KG1 (cell line): Measurements from ENCODE around the gene SOX30.
"Not testable (repeated sequence)": the region's sequence is repeated elsewhere in the genome, so short reads cannot be mapped to it uniquely, and the experiment has no call there.

ENCODE experiments used
- DNase-seq: peaks from one replicate; lab custom pipeline; 2025; lab: John Stamatoyannopoulos, UW

The SOX30 gene

DNA sequence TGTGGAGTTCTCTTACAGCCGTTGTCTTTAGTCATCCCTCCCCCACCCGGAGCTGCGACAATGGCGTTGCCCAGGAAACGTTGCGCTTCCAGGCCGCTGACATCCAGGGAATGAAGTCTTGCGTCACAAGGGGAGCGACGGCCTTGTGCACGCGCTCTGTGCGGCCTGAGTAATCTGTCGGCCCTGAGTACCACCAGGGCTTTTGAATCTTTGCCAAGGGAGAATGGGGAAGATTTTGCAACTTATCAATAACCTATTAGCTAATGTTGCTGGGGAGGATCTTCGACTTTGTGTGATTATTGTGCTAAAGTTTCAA, at the start of gene SOX30:
Gene SOX30, minus strand, starts transcription at position 62 of the 316 bp plus-strand sequence. CDS start 360 bp downstream, outside the sequence.
- no peak for DNase-seq

DNA sequence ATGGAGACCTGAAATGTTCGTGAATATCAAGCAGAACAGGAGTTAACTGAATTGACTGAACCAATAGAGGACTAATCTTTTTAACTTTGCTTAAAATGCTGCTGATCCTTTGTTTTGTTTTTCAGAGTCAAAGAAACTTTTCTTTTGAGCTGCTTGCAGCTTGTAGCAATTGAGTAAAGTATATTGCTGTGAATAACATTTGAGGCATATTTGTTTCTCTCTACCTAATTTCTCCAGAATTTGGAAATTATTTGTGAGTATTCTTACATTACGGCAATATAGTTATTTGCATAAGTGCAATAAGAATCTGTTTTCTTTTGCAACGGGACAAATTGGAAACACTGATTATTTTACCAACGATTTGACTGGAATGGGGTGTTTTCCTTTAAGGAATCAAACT, 46.4 kb upstream of the SOX30 start:
- not testable (repeated sequence) for DNase-seq

DNA sequence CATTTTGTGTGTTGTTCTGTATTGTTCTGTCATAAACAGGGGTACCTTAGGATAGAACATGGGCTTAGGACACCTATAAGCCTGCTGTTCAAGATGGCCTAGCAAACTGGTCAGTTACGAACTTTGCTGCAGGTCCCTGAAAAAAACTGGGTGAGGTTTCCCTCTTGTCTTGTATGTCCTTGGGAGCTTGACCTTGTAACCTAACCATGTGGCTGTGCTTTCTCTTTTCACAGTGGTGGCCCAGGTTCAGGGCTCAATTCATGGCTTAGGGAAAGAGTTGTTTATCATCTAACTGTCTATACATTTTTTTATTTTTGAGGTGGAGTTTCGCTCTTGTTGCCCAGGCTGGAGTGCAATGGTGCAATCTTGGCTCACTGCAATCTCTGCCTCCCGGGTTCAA, 43.9 kb upstream of the SOX30 start:
- not testable (repeated sequence) for DNase-seq

DNA sequence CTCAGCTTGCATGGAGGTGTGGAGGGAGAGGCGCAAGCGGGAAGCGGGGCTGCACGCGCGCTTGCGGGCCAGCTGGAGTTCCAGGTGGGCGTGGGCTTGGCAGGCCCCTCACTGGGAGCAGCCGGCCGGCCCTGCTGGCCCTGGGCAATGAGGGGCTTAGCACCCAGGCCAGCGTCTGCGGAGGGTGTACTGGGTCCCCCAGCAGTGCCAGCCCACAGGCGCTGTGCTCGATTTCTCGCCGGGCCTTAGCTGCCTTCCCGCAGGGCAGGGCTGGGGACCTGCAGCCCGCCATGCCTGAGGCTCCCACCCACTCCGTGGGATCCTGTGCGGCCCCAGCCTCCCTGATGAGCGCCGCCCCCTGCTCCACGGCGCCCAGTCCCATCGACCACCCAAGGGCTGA, 41.6 kb upstream of the SOX30 start:
- not testable (repeated sequence) for DNase-seq

DNA sequence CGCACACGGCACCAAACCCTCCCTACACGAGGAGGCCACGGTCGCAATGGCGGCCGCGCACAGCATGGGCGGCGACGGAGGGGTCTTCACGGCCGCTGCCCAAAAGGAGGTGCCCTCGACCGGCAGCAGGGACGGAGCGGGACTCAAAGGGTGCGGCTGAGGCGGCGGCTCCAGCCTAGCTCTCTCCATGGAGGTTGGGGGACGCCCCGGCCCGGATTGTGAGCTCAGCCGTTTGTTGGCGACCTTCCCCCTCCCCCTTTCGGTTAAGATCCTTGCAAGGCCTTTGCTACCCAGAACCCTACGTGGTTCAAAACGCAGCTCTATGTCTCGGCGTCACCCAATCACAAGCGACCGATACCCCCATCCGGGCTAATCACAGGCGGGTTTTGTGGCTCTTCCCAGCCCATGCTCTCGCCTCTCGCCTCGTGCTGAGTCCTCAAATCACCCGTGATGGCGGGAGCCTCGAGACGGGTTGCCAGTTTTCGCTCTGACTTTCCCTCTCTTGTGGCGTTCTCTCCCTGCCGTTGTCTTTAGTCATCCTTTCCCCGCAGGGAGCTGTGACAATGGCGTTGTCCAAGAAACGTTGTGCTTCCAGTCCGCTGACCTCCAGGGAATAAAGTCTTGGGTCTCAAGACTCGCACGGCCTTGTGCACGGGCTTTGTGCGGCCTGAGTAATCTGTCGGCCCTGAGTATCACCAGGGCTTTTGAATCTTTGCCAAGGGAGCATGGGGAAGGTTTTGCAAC, 38.6 kb upstream of the SOX30 start:
- DNase-seq: no peak

DNA sequence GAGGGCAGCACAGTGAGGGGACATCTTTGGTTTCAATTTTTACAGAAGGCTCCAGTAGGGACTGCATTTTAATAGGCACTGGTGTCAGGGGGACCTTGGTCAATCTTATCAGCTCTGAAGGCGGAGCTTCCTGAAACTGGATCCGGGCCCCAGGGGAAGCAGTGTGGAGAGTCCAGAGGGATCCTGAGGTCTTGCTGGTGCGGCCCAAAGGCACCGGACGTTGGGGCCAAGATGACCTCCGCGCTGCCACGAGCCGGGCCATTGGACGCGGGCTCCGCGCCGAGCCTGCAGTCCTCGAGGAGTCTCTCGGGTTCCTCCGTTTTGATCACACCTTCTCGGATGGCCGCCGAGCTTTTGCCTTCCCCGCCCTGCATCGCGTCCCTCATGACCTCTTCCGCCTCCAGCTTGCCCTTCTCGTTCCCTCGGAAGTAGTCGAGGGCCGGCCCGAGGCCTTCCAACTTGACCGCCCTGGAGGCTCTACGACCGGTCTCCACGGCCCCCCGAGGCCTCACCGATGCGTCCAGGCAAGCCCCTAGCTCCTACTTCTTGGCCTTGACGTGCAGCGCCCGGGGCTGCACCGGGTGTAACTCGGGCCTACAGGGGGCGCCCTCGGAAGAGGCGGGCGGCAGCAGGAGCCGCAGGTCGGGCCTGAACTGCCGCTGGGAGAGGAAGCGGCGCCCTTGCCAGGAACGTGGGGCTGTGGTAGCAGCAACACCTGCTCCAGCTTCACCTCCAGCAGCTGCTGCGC, 37.9 kb upstream of the SOX30 start:
- no peak for DNase-seq

DNA sequence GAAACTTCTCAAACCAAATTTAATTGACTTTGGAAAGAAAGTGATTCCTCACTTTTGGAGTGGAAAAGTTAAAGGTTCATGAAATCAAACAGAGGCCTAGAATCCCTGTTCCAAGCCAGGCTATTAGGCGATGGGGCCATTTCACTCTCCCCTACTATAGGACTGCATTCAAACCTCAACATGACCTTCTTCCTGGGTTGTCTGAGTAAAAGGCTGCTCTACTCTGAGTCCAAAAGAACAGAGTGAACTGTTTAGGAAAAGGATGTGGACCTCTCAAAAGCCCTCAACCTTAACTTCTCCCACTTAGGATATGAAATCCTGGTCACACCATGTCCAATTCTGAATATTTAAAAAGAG, 34.9 kb upstream of the SOX30 start:
- DNase-seq: no peak

DNA sequence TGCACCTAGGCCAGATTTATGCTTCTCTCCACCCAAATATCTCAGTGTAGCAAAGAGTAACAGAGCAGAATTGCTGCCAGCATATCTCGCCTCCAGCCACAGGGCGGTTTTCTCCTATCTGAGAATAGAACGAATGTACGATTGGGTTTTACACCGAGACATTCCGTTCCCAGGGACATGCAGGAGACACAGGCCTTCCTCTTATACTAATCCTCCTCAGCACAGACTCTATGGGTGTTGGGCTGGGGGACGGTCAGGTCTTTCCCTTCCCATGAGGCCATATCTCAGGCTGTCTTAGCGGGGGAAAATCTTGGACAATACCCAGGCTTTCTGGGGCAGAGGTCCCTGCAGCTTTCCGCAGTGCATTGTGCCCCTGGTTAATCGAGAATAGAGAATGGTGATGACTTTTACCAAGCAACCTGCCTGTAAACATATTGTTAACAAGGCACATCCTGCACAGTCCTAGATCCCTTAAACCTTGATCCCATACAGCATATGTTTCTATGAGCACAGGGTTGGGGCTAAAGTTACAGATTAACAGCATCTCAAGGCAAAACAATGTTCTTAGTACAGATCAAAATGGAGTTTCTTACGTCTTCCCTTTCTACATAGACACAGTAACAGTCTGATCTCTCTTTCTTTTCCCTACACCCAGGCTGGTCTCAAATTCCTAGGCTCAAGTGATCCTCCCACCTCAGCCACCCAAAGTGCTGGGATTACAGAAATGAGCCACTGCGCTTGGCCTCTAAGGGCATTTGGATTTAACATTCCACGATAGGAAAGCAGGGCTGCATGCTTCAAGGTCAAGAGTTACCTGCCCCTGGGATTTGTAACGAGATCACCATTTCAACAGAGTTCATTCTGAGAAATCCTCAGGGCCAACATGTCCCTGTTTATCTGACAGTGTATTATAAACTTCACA, 34.3 kb upstream of the SOX30 start:
- DNase-seq: not testable (repeated sequence)

DNA sequence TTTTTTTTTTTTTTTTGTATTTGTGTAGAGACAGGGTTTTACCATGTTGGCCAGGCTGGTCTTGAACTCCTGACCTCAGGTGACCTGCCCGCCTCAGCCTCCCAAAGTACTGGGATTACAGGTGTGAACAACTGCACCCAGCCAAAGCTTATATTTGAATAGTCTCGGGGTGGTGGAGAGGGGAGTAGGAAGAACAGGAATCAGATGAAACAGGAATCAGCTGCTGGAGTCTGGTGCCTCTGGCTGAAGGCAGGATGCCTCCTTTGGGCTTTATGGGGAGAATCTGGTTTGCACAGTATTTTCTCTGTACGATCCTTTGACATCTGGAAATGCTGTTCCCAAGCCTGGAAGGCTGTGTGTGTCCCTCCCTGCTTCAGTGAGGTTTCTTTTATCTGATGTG, 30.0 kb upstream of the SOX30 start:
- no peak for DNase-seq

DNA sequence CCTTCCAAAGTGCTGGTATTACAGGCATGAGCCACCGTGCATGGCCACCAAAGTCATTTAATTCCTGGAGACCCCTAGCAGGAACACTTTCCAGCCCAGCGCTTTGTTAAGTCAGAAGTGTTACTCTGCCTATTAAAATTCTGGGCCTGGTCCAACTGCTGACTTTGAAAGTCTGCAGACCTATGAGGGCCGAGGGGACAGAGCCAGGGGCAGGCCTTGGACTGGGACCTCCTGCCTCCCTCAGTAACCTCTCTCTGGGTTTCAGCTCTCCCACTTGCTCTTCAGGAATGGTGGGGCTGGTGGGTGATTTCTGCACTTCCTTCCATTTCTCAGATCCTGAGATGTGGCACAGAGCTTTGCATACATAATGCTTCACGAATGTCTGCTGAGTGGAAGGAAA, 28.8 kb upstream of the SOX30 start:
- no peak for DNase-seq

DNA sequence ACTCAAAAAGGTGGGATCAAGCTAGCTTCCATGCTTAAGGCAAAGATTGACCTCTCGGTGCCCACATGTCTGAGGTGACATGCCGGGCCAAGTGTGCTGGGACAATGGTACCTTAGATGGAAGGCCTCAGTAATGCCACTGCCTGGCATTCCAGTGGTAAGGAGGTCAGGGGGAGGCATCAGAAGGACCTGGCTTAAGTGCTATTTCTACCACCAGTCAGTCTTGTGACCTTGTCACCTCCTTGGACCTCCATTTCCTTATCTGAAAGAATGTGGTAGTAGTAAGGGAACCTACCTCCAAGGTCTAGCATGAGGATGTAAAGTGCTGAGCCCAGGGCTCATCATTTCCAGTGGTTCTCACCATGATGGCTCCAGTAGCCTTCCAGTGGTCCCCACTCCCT, 28.0 kb upstream of the SOX30 start:
- DNase-seq: no peak

DNA sequence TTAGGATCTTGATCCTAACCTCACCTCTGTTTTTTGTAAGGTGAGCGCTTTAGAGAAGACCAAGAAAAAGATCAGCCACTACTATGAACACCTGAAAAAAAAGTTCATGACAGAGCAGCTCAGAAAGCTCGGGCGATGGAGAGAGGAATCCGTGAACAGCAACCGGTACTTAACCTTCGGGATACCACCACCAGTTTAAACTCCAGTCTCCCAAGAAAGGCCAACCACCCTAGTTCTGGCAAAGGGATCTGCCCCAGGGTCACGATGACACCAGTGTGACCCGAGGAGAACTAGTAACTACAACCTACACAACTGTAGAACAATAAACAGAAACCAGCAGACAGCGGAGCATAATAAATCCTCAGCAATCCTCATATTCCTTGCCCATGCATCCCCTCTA, 27.6 kb upstream of the SOX30 start:
- no peak for DNase-seq

DNA sequence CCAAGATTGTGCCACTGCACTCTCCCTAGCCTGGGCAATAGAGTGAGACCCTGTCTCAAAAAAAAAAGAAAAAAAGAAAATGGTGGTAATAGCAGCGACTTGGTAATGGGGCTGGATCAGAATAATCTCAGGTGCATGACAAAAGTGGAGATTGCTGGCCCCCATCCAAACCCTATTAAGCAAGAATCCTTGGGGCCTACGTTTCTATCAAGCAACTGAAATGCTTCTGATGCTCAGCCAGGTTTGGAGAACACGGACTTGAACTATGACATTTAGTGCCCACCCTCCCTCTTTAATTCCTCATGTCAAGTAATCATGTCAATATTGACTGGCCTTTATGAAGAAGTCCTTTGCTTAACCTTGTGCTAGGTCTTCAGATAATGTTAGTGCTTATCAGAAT, 25.7 kb upstream of the SOX30 start:
- no peak for DNase-seq

DNA sequence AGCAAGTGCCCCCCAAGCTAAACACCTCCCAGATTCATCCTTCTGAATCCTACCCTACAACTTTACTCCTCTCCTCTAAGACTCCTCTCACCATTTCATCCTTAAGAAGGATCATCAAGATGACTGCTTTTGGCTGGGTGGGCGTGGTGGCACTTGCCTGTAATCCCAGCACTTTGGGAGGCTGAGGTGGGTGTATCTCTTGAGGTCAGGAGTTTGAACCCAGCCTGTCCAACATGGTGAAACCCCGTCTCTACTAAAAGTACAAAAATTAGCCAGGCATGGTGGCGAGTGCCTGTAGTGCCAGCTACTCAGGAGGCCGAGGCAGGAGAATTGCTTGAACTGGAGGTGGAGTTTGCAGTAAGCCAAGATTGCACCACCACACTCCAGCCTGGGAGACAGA, 22.1 kb upstream of the SOX30 start:
- not testable (repeated sequence) for DNase-seq

DNA sequence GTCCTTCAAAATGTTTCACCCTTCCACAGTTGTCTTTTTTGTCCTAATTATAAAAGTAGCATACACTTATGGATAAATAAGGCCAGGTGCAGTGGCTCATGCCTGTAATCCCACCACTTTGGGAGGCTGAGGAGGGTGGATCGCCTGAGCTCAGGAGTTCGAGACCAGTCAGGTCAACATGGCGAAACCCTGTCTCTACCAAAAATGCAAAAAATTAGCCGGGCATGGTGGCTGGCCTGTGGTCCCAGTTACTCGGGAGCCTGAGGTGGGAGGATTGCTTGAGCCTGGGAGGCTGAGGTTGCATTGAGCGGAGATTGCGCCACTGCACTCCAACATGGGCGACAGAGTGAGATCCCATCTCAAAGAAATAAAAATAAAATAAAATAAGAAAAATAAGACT, 20.7 kb upstream of the SOX30 start:
- no peak for DNase-seq

DNA sequence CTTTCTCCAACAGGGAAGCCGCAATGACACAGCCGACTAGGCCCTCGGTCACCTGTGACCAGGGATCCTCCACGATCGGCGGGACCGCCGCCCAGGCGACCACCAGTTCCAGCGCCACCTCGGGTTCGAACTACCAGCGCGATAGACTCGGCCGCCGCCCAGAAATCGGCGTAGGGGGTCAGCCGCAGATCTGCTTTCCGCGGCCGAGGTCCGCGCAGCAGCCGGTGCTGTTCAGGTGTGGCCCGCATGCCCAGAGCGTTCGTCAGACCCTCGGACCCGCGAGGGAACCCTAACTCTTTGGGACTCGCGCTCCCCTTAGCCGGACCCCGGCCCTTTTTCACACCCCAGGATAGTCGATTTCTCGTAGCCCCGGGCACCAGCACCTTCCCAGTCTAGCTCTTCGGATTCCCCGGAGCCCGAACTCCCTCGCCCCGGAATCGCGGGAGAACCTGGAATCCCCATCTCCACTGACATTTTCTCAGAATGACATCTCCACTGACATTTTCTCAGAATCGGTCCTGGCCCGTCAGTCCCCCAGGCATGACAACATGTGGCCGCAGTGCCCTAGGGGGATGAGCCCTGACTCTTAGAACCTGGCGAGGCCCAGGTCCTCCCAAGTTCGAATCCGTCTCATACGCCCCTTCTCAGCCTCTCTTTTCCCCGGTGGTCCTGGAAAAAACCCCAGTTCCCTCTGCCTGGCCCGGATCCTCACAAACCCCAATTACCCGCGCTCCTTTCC, 19.5 kb upstream of the SOX30 start:
- DNase-seq: no peak

DNA sequence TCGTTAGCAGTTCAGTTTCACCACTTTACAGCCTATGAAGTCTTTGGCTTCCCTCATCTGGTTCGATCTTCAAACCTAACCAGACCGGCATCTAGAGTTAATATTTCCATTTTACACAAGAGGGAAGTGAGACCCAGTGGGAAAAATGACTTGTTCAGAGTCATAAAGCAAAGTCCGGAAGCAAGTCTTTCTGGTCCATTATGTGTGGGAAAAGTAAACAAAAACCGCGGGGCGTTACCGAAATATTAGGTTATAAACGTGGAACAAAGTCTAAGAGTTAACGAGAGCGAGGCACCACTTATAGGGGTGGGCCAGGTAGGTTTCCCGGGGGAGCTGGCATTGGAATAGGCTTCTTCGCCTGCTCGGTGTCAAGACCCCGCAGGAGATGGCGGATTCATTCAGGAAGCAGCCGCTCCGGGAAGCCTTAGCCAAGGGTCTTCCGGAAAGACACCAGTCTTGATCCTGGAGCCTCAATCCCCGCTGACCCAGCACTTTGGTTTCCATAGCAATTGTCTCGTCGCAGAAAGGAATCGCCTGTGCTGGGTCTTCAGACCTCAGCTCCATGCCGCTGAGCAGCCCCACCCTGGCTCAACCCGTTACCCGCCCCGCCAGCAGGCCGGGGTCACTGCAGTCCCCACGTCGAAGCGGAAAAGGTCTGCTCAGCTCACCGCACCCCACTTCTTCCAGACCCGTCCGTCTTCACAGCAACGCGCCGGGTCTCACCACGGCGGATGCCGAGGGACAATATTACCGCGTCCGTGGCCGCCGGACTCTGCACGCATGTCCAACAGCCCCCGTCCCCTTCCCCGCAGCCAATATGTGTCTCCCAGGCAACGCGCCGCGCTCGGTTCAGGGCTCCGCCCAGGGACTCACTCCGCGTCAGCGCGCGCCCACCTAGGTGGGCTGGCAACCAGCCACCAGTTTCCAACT, 18.7 kb upstream of the SOX30 start, which contains the start of gene C5orf52:
Gene C5orf52, plus strand, starts transcription at position 872 of the 930 bp plus-strand sequence. CDS start 82 bp downstream, outside the sequence.
- no peak for DNase-seq

DNA sequence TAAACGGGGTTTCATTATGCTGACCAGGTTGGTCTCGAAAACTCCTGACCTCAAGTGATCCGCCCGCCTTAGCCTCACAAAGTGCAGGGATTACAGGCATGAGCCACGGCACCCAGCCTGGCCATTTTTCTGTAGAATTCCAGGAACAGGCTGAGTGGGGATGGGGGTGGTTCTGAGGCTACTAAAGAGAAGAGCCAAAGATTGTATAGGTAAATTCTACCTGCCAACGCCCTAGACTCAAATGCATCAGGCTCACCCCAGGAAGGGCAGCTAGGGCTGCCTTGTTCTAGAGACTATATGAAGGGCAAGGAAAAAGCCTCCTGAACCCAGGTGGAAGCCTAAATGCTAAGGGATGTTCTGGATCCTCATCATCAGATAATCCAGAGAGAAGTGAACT, 17.5 kb upstream of the SOX30 start:
- no peak for DNase-seq

DNA sequence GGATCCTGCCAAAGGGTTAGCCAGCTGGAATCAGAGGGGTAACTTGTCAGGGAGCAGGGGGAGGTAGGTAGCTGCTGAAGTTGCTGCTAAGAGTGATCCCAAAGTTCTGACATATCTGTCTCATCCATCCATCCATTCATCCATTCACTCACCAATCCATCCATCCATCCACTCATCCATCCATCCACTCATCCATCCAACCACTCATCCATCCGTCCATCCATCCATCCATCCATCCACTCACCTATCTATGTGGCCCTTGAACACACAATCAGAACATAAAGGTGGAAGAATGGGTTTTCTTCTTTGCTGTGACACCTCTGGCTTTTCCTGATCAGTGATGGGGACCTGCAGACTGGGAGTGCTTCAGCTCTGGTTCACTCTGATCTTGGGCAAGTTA, 16.1 kb upstream of the SOX30 start:
- no peak for DNase-seq

DNA sequence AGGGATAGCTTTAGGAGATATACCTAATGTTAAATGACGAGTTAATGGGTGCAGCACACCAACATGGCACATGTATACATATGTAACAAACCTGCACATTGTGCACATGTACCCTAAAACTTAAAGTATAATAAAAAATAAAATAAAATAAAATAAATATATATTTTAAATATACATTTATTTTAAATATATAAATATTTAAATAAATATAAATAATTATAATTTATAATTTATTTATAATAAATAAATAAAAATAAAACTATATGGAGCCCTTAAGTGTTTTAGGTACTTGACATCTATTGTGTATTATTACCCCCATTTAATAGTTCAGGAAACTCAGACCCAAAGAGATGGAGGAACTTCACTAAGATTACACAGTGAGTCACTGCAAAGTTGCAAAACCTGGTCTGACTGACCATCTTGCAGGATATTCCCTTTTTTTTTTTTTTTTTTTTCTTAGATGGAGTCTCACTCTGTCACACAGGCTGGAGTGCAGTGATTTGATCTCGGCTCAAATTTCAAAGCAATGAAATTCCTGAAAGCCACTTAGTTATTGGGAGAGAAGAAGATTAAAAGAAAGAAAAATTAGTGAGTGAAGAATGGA, 13.3 kb upstream of the SOX30 start:
- DNase-seq: no peak
